ENCODE data around the gene EBPL.
"Not testable (repeated sequence)": the region's sequence is repeated elsewhere in the genome, so short reads cannot be mapped to it uniquely, and the experiment has no call there.

Gene EBPL

GRCh38 chr13:49690995-49691784, at the start of gene EBPL:
EBPL (minus strand) TSS chr13:49691486; CDS start chr13:49691424, 62 bp downstream.
- DNase-seq: peak; percentile 98

- DNase-seq: no peak
Measured at GRCh38 chr13:49740870-49741269, 49.6 kb upstream of the EBPL start.

- no peak for DNase-seq
Measured at GRCh38 chr13:49739498-49740187, 48.4 kb upstream of the EBPL start.

- DNase-seq: no peak
Measured at GRCh38 chr13:49733181-49733951, 42.1 kb upstream of the EBPL start.

- no peak for DNase-seq
Measured at GRCh38 chr13:49731766-49732165, 40.5 kb upstream of the EBPL start.

- DNase-seq: no peak
Measured at GRCh38 chr13:49716615-49717014, 25.3 kb upstream of the EBPL start.

GRCh38 chr13:49714757-49715156, 23.5 kb upstream of the EBPL start:
- DNase-seq: no peak

GRCh38 chr13:49711218-49711863, 20.1 kb upstream of the EBPL start:
- no peak for DNase-seq

GRCh38 chr13:49704264-49704663, 13.0 kb upstream of the EBPL start:
- DNase-seq: not testable (repeated sequence)

- DNase-seq: no peak
Measured at GRCh38 chr13:49701491-49701890, 10.2 kb upstream of the EBPL start.

GRCh38 chr13:49697468-49697867, 6.2 kb upstream of the EBPL start:
- no peak for DNase-seq

GRCh38 chr13:49694446-49694845, 3.2 kb upstream of the EBPL start:
- DNase-seq: no peak

GRCh38 chr13:49693877-49694276, 2.6 kb upstream of the EBPL start:
- no peak for DNase-seq

GRCh38 chr13:49693191-49693733, 2.0 kb upstream of the EBPL start:
- DNase-seq: no peak

GRCh38 chr13:49690133-49690994, 922 bp downstream of the EBPL start:
- DNase-seq: no peak

GRCh38 chr13:49683489-49683888, 7.8 kb downstream of the EBPL start:
- no peak for DNase-seq

- DNase-seq: no peak
Measured at GRCh38 chr13:49681842-49682435, 9.3 kb downstream of the EBPL start.

- no peak for DNase-seq
Measured at GRCh38 chr13:49679246-49679645, 12.0 kb downstream of the EBPL start.

- DNase-seq: no peak
Measured at GRCh38 chr13:49678191-49678914, 12.9 kb downstream of the EBPL start.

- no peak for DNase-seq
Measured at GRCh38 chr13:49676581-49677298, 14.5 kb downstream of the EBPL start.

All from islet precursor cell (in vitro differentiated cells).